GM12873 (cell line): ENCODE data around the gene ZDHHC14.

ENCODE experiments used
- TF ChIP-seq, protein P1 (sequence below): IDR thresholded peaks from 2 replicates; pipeline ENCODE4 v1.5.1; 2012; ENCODE audit warnings: low read depth, mild to moderate bottlenecking, moderate library complexity, low read length, control low read depth; ENCODE audit not compliant: insufficient read depth; ENCODE audit errors: missing control alignments

The ZDHHC14 gene

DNA sequence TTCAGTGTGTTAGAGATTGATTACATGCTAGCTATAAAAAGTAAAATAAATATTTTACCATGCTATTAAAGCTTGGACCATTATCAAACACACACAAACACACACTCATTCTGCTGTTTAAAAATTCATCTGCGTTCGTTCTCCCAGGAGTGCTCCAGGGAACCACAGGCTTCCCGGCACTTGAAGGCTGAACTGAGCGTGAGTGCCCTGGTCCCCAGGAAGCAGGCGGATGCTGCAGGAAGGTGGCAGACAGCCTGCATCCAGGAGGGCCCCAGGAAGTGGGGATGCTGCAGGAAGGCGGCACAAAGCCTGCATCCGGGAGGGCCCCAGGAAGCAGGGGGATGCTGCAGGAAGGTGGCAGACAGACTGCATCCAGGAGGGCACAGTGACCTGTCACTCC is 294.8 kb downstream of the ZDHHC14 start:
- TF ChIP-seq, protein P1, sequence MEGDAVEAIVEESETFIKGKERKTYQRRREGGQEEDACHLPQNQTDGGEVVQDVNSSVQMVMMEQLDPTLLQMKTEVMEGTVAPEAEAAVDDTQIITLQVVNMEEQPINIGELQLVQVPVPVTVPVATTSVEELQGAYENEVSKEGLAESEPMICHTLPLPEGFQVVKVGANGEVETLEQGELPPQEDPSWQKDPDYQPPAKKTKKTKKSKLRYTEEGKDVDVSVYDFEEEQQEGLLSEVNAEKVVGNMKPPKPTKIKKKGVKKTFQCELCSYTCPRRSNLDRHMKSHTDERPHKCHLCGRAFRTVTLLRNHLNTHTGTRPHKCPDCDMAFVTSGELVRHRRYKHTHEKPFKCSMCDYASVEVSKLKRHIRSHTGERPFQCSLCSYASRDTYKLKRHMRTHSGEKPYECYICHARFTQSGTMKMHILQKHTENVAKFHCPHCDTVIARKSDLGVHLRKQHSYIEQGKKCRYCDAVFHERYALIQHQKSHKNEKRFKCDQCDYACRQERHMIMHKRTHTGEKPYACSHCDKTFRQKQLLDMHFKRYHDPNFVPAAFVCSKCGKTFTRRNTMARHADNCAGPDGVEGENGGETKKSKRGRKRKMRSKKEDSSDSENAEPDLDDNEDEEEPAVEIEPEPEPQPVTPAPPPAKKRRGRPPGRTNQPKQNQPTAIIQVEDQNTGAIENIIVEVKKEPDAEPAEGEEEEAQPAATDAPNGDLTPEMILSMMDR: no peak

DNA sequence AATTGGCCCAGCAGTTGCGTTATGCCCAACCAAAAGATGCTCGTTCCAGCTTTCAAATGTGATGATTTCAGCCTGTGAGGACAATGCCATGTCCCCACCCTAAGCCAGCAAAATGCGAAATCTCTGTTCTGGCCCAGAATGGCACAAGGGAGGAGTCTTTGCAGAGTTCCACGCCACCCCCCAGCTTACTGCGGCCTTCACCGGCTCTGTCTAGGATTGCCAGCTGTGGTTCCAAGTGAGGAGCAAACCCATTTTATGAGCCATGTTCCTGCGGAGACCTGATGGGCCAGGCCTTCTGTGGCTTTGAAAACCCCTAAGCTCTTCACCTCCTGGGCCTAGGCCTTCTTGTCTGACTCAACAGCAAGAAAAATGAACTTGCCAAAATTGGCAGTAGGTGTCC is 295.3 kb downstream of the ZDHHC14 start:
- TF ChIP-seq, protein P1: no peak

DNA sequence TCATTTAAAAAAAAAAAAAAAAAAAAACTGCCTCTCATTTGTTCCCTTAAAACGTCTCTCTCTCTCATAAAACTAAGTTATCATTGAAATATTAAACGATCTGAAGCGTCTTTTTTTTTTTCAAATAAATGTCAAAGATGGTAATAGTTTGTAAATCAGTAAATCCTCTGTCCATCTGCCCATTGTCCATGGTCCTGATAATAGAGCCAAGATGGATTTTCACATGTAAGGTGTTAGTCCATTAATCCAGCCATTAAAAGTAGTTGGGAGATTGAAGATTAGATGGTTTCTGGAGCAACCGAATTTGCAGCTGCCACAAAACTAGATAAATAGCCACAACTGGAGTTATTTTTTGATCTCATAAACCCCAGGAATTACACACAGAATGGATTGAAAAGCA is 296.2 kb downstream of the ZDHHC14 start:
- TF ChIP-seq, protein P1: no peak

DNA sequence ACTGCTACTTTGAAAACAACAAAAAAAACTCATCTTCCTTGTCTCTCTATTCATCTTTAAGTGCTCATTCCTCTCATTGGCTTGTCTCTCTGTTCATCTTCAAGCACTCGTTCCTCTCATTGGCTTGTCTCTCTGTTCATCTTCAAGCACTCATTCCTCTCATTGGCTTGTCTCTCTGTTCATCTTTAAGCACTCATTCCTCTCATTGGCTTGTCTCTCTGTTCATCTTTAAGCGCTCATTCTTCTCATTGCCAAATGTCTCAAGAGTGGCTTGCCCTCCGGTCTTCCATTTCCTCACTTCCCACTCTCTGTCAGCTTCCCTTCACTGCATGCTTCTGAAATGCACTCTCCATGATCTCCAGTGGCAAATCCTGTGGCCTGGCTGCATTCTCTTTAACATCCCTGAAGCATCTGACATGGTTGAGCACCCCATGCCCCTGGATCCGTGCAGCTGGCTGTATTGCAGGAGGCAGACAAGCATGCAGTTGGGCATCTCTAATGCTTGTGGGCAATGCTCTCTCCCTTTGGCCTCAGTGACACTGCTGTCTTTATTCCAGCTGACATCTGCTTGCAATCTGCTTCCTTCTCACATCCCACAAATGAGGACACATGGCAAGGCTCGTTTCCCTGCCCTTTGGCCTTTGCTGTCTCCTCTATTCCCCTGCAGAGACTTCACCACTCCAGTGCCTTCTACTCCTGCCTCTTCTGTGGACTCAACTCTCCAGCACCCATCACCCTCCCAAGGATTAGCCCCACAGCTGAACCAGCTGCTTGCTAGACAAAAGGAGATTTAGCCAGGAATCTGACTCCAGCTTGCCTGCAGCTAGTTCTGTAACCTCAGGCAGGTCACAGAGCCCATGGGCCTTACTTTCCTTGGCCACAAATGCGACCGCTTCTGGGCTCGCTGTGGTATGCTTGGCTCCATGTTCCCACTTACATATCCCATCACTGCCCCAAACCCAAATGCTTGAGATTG is 298.9 kb downstream of the ZDHHC14 start:
- TF ChIP-seq, protein P1: no peak

DNA sequence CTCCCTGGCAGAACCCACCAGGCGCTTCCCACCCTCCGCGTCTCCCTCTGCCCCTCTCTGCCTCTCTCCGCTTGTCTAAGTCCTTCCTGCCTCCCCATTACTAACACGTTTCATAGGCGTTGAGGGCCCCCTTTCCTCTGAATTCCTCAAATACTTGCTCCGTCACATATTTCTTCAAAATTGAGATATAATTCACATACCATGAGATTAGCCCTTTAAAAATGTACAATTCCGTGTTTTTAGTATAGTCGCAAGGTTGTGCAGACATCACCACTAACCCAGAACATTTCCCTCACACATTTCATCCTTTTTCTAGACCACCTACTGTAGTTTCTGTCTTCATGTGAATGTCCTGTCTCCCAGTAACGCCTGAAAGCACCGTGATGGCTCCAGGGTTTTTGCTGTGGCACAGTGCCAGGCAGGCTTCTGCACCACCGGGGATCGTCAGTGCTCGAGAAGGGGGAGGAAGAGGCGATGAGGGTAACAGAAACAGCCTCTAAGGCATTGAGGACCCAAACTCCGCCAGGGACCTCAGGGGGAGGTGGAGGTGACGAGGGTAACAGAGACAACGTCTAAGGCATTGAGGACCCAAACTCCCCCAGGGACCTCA is 300.2 kb downstream of the ZDHHC14 start:
- TF ChIP-seq, protein P1: no peak

DNA sequence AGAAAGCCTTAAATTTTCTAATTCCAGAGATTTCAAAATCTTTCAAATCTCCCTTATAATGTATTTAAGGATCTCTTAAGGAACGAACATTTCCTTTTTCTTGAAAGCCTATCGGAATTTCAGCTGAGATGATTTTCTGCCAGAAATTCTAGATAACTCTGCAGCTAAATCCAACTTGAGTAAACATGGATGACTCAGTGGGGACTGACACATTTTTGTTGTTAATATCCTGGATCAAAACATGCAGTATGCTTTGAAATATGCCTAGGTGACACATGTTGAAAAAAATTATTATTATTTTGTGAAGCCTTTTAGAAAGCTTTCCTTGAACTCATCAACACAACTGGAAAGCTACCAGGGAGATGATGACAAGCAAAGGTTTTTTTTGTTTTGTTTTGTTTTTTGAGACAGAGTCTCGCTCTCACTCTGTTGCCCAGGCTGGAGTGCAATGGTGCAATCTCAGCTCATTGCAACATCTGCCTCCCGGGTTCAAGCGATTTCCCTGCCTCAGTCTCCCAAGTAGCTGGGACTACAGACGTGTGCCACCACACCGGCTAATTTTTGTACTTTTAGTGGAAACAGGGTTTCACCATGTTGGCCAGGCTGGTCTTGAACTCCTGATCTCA is 302.0 kb downstream of the ZDHHC14 start:
- TF ChIP-seq, protein P1: no peak

DNA sequence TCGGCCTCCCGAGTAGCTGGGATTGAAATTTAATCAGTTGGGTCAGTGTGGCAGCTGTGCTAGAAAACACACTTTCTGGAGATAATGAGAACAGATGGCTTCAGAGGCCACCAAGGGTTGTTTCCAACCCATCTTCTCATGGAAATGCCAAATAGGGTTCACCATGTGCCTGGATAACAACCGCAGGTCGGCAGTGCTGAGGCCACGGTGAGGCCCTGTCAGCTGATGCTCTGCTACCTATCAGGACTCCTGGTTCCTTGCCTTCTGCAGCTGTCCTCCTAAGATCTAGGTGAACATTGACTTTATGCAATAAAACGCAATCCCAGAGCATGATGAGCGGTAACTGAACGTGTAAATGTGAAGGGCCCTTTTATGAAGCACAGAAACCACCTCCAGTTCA is 302.7 kb downstream of the ZDHHC14 start:
- TF ChIP-seq, protein P1: no peak
